GM23338 (cell line): ENCODE data around the gene TRIM36.

ENCODE experiments used
- CREB1 ChIP-seq: fragments of 250-450 bp; sonication (Bioruptor Pico); IDR thresholded peaks from 2 replicates; pipeline ENCODE4 v1.5.0; 2020; ENCODE audit warnings: low read depth, mild to moderate bottlenecking, moderate library complexity
- EZH2 ChIP-seq: fragments of 200-600 bp; sonication (generic); IDR thresholded peaks from one replicate; pipeline ENCODE4 v1.8.0; 2017; ENCODE audit warnings: antibody characterized with exemption, mild to moderate bottlenecking, low read depth; ENCODE audit not compliant: unreplicated experiment
- TF ChIP-seq, protein P1 (sequence below), 2 experiments: fragments of 200-600 bp in 1 of 2; sonication (generic) in 1 of 2; conservative IDR thresholded peaks; 2 replicates each; pipeline versions ENCODE4 v1.5.1 to v1.6.1; 2016 to 2017; ENCODE audit warnings: antibody characterized with exemption in 2 of 2, low read depth in 2 of 2, mild to moderate bottlenecking in 2 of 2, moderate library complexity in 1 of 2
- TF ChIP-seq, protein P2 (sequence below): IDR thresholded peaks from one replicate; pipeline ENCODE4 v1.6.1; 2018; ENCODE audit warnings: antibody characterized with exemption; ENCODE audit not compliant: unreplicated experiment

DNA sequence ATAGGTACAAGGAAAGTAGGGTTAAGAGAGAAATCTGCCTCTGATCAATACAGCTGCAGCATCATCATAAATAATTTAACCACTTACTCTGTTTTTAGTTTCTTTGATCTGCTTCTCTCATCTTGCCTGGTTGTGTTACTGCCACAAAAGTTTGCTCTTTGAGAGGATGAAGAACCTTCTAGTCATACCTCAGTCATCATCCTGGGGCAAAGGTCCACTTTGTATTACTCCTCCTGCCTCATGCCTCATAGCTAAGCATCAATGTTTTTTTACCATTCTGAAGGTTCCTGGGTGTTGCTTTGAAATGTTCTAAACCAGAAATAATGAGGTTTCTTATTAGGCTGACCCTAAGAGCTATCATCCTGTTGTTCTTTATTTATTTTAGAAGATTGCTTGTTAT is 17.1 kb upstream of the TRIM36 start:
- TF ChIP-seq, protein P1, sequence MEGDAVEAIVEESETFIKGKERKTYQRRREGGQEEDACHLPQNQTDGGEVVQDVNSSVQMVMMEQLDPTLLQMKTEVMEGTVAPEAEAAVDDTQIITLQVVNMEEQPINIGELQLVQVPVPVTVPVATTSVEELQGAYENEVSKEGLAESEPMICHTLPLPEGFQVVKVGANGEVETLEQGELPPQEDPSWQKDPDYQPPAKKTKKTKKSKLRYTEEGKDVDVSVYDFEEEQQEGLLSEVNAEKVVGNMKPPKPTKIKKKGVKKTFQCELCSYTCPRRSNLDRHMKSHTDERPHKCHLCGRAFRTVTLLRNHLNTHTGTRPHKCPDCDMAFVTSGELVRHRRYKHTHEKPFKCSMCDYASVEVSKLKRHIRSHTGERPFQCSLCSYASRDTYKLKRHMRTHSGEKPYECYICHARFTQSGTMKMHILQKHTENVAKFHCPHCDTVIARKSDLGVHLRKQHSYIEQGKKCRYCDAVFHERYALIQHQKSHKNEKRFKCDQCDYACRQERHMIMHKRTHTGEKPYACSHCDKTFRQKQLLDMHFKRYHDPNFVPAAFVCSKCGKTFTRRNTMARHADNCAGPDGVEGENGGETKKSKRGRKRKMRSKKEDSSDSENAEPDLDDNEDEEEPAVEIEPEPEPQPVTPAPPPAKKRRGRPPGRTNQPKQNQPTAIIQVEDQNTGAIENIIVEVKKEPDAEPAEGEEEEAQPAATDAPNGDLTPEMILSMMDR (conservative IDR thresholded peaks at IDR 0.05; ENCODE audit: low read depth in 2 of 2): no peak
- TF ChIP-seq EZH2 (no peak), CREB1 (CRISPR knock-in tag) (no peak)
- TF ChIP-seq, protein P2, sequence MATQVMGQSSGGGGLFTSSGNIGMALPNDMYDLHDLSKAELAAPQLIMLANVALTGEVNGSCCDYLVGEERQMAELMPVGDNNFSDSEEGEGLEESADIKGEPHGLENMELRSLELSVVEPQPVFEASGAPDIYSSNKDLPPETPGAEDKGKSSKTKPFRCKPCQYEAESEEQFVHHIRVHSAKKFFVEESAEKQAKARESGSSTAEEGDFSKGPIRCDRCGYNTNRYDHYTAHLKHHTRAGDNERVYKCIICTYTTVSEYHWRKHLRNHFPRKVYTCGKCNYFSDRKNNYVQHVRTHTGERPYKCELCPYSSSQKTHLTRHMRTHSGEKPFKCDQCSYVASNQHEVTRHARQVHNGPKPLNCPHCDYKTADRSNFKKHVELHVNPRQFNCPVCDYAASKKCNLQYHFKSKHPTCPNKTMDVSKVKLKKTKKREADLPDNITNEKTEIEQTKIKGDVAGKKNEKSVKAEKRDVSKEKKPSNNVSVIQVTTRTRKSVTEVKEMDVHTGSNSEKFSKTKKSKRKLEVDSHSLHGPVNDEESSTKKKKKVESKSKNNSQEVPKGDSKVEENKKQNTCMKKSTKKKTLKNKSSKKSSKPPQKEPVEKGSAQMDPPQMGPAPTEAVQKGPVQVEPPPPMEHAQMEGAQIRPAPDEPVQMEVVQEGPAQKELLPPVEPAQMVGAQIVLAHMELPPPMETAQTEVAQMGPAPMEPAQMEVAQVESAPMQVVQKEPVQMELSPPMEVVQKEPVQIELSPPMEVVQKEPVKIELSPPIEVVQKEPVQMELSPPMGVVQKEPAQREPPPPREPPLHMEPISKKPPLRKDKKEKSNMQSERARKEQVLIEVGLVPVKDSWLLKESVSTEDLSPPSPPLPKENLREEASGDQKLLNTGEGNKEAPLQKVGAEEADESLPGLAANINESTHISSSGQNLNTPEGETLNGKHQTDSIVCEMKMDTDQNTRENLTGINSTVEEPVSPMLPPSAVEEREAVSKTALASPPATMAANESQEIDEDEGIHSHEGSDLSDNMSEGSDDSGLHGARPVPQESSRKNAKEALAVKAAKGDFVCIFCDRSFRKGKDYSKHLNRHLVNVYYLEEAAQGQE: no peak
